ENCODE measurements around the gene GNG7. TPM values are rescaled to one million over a fixed set of nuclear protein-coding genes. Genes with fewer than 3 reads are reported as not detected.
"Not testable (repeated sequence)": the region's sequence is repeated elsewhere in the genome, so short reads cannot be mapped to it uniquely, and the experiment has no call there.

GNG7 gene
- total RNA-seq, 2 donors from 2014 or later = 0.30 to 0.84 TPM

GRCh38 chr19:2475702-2476450, 226.6 kb downstream of the GNG7 start, which contains the start of gene GADD45B:
Gene GADD45B, plus strand, starts transcription at chr19:2476127. Its CDS starts 232 bp downstream, at chr19:2476359.
- H3K9me3 Mint-ChIP-seq = no peaks in the 10 kb centered on the region
- H3K36me3 Mint-ChIP-seq = peaks cover 29% of the 10 kb centered on the region in 2 donors
- ATAC-seq (peak; percentile 40 to 51), DNase-seq (ENCODE audit: low spot score in 2 of 2) (peak; percentile 98 to 99)
- H3K27ac Mint-ChIP-seq = peak within 1 kb of the TSS; percentile 97 to 98

GRCh38 chr19:2475018-2475701, 227.3 kb downstream of the GNG7 start:
- ATAC-seq = peak; percentile 16 to 34
- Mint-ChIP-seq H3K9me3 (no peaks in the 10 kb centered on the region), H3K36me3 (peaks cover 29% of the 10 kb centered on the region in 2 donors), H3K27ac (peak overlapping the region; percentile 97 to 98)
- peak; percentile 75 to 79 for DNase-seq (ENCODE audit: low spot score in 2 of 2)

- Mint-ChIP-seq H3K9me3 (no peaks in the 10 kb centered on the region), H3K36me3 (peaks cover 29% of the 10 kb centered on the region in 2 donors), H3K27ac (peak overlapping the region in 1 of 2 donors; percentile 98)
- ATAC-seq (peak; percentile 41 to 44), DNase-seq (ENCODE audit: low spot score in 2 of 2) (peak; percentile 95)
Measured at GRCh38 chr19:2474232-2475017, 228.1 kb downstream of the GNG7 start.

GRCh38 chr19:2469915-2470200, 232.6 kb downstream of the GNG7 start:
- H3K9me3 Mint-ChIP-seq; DNase-seq (ENCODE audit: low spot score in 2 of 2); ATAC-seq; H3K36me3 Mint-ChIP-seq: not testable (repeated sequence)
- H3K27ac Mint-ChIP-seq = peak overlapping the region; percentile 23 to 58

- Mint-ChIP-seq H3K36me3 (no peaks in the 10 kb centered on the region), H3K27ac (peak overlapping the region; percentile 23 to 58), H3K9me3 (no peaks in the 10 kb centered on the region)
- DNase-seq (ENCODE audit: low spot score in 2 of 2) (peak in 1 of 2 donors; percentile 44), ATAC-seq (peak; percentile 72 to 86)
Measured at GRCh38 chr19:2469102-2469914, 233.2 kb downstream of the GNG7 start.

GRCh38 chr19:2468596-2468995, 233.9 kb downstream of the GNG7 start:
- no peak overlapping the region for H3K27ac Mint-ChIP-seq
- ATAC-seq (no peak), DNase-seq (ENCODE audit: low spot score in 2 of 2) (no peak)
- H3K36me3 Mint-ChIP-seq = no peaks in the 10 kb centered on the region
- no peaks in the 10 kb centered on the region for H3K9me3 Mint-ChIP-seq

- no peak for ATAC-seq
- Mint-ChIP-seq H3K27ac (no peak overlapping the region), H3K9me3 (no peaks in the 10 kb centered on the region), H3K36me3 (peaks cover 0 to 15% of the 10 kb centered on the region in 2 donors)
- no peak for DNase-seq (ENCODE audit: low spot score in 2 of 2)
Measured at GRCh38 chr19:2464389-2464788, 238.1 kb downstream of the GNG7 start.

- H3K27ac Mint-ChIP-seq; H3K9me3 Mint-ChIP-seq; DNase-seq (ENCODE audit: low spot score in 2 of 2); ATAC-seq: not testable (repeated sequence)
- peaks cover 0 to 15% of the 10 kb centered on the region in 2 donors for H3K36me3 Mint-ChIP-seq
Measured at GRCh38 chr19:2463694-2464093, 238.8 kb downstream of the GNG7 start.

GRCh38 chr19:2462635-2463421, 239.7 kb downstream of the GNG7 start:
- Mint-ChIP-seq H3K36me3 (peaks cover 0 to 15% of the 10 kb centered on the region in 2 donors), H3K27ac (no peak overlapping the region), H3K9me3 (no peaks in the 10 kb centered on the region)
- DNase-seq (ENCODE audit: low spot score in 2 of 2) (no peak), ATAC-seq (no peak)

- DNase-seq (ENCODE audit: low spot score in 2 of 2) (peak in 1 of 2 donors; percentile 83), ATAC-seq (peak; percentile 53 to 91)
- Mint-ChIP-seq H3K27ac (peak overlapping the region; percentile 57 to 84), H3K36me3 (peaks cover 2 to 22% of the 10 kb centered on the region in 2 donors), H3K9me3 (no peaks in the 10 kb centered on the region)
Measured at GRCh38 chr19:2461751-2462634, 240.5 kb downstream of the GNG7 start.

Other genes with a start within 250 kb of the GNG7 start
- 10 to 100 TPM; 46.7 to 94.0 TPM for gene LMNB2, start 245.7 kb downstream of the GNG7 start, total RNA-seq
- gene GADD45B, start 226.6 kb downstream of the GNG7 start, total RNA-seq = 10 to 100 TPM; 60.9 to 94.1 TPM
- gene DIRAS1, start 18.7 kb upstream of the GNG7 start, total RNA-seq = under 1 TPM; 0.11 to 0.72 TPM
- gene SLC39A3, start 37.3 kb upstream of the GNG7 start, total RNA-seq = 10 to 100 TPM; 24.8 to 27.3 TPM
- 10 to 100 TPM; 48.7 to 54.4 TPM for gene SGTA, start 80.6 kb upstream of the GNG7 start, total RNA-seq
- gene THOP1, start 82.8 kb upstream of the GNG7 start, total RNA-seq = 100 to 1,000 TPM in 1 of 2 donors, 10 to 100 TPM in 1; 40.5 to 145 TPM
- 1 to 10 TPM in 1 of 2 donors, under 1 TPM in 1; 0.77 to 1.8 TPM for gene ZNF554, start 117.2 kb upstream of the GNG7 start, total RNA-seq
- gene ZNF555, start 138.8 kb upstream of the GNG7 start, total RNA-seq = 1 to 10 TPM; 1.3 to 2.8 TPM
- gene ZNF556, start 164.6 kb upstream of the GNG7 start, total RNA-seq = under 1 TPM in 1 of 2 donors, not detected in 1; 0.30 TPM
- 1 to 10 TPM; 3.9 to 5.2 TPM for gene ZNF57, start 198.2 kb upstream of the GNG7 start, total RNA-seq
- gene ZNF77, start 242.3 kb upstream of the GNG7 start, total RNA-seq = 10 to 100 TPM in 1 of 2 donors, 1 to 10 TPM in 1; 3.7 to 11.2 TPM